NCI-H1694 (cell line): ENCODE data around the gene SLC25A5.

Experiments used
- DNase-seq: peaks from one replicate; lab custom pipeline; 2025; lab: John Stamatoyannopoulos, UW

Gene SLC25A5

DNA sequence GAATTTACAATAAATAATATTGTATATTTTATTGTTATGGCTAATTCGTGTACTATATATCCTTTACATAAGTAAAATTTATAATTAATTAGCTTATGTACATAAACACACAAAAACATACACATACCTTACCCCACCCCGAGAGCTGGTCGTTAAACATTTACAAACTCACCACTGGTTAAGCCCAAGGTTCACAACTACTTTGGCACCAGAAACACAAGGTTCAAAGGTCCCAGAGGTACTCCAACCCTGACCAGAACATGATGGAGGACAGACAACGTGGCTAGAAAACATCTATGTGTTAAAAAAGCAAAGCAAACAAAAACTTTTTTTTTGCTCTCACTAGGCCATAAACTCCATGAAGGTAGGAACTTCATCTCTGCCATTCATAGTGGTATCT, 37.7 kb downstream of the SLC25A5 start:
- DNase-seq = no peak

DNA sequence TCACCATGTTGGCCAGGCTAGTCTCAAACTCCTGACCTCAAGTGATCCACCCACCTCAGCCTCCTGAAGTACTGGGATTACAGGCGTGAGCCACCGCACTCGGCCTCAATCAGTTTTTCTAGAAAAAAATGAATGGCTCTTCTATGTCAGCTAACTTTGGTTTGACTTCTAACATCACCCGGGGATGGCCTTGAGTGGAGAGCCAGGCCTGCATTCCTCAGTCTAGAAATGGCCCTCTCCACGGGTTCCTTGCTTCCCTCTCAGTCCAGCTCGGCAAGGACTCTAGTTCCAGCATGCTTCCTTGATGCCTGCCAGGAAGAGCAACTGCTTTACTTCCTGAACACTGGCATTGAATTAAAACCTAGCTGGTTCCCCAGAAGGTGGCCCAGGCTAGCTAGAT, 39.0 kb downstream of the SLC25A5 start:
- DNase-seq = no peak

DNA sequence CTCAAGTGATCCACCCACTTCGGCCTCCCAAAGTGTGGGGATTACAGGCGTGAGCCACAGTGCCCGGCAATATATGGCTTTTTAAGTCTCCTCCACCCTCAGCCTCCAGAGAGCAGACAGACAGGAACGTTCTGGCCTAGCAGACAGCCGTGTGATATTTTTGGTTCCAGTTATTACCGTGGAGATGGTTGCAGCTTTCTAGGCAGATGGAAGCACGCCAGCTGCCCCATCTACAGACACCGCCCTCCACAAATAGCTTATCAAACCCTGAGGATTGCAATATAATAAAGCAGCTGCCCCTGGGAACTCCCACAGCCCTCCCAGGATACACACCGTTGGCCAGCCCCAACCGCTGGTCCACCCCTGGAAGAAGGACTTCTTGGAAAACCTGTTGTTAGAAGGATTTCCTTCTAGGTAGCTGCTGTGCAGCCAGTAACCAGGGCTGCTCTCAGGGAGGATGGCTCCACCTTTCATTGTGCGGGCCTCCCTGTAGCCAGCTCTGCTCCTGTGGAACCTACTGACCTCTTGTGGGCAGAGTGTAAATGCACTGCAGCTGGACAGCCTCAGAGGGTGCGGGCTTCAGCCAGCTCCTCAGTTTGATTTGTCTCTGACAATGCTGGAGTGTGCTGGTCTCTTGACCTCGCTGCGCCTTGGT, 44.0 kb downstream of the SLC25A5 start:
- no peak for DNase-seq

DNA sequence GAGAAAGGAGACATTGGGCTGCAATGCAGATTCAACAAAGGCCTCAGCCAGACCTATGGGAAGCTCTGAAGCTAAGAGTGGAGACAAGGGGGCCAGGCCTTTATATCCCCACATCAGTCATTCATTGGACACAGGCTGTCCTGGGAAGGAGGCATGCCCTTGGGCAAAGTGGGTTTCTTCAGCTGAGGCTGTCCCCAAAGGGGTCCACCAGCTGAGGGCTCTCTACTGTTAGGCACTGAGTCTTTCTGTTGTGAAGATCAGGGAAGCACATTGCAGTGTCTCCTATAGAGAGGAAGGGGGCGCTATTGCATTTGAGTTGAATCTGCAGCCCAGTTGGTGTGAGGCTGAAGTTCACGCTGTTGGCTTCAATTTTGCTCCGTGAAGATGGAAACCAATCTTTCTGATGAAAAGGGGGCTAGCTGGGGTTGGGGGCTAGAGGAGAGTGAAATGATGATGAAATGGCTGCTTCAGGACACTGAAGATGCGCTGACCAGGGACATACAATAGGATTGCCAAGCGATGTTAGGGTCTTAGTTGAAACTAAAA, 48.0 kb downstream of the SLC25A5 start:
- peak; percentile 69 for DNase-seq

DNA sequence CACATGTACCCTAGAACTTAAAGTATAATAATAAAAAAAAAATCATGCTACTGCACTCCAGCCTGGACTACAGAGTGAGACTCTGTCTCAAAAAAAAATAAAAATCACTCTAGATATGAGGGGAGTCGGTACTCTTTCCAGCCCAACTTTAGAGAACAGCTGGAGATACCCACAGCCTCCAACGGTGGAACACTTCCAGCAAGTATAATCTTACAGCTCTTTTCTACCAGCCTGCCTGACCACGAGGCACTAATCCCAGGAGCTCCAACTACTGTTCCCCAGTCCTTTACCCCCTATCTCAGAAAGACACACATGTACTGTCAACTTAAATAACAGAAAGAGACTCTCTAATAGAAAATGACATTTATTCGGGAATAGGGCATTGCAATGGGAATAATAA, 50.1 kb downstream of the SLC25A5 start:
- no peak for DNase-seq
